Left lung (tissue), 14 donors: Measurements from ENCODE around the gene SPEM1. TPM values are rescaled to one million over a fixed set of nuclear protein-coding genes. Genes with fewer than 3 reads are reported as not detected.

ENCODE experiments used
- ATAC-seq: fragments of 200-7000 bp; cut with Tn5 transposase; one replicate; pipeline ENCODE4 v1.9.1; 2020; ENCODE audit warnings: moderate library complexity
- DNase-seq, 4 donors: peaks; one replicate each; pipeline ENCODE4 v3.0.0-alpha.2; 2013 to 2020
- H3K27ac ChIP-seq, 2 donors: fragments of 200-600 bp; sonication (generic) in 1 of 2; one replicate each; pipeline versions ENCODE4 v1.5.0 to v1.8.0; 2020 to 2021
- H3K27me3 ChIP-seq, 2 donors: fragments of 200-600 bp; sonication (generic) in 1 of 2; one replicate each; pipeline versions ENCODE4 v1.5.0 to v1.8.0; 2020 to 2021
- H3K36me3 ChIP-seq, 2 donors: fragments of 200-600 bp; sonication (generic) in 1 of 2; one replicate each; pipeline versions ENCODE4 v1.5.0 to v1.8.0; 2020 to 2021
- H3K4me1 ChIP-seq, 2 donors: fragments of 200-600 bp; one replicate each; pipeline ENCODE4 v1.8.0; 2021
- H3K4me3 ChIP-seq, 2 donors: fragments of 200-600 bp; sonication (generic) in 1 of 2; one replicate each; pipeline versions ENCODE4 v1.5.0 to v1.8.0; 2020 to 2021; ENCODE audit warnings: mild to moderate bottlenecking in 1 of 2
- H3K9me3 ChIP-seq, 2 donors: fragments of 200-600 bp; sonication (generic) in 1 of 2; one replicate each; pipeline versions ENCODE4 v1.5.0 to v1.8.0; 2020 to 2021
- intact Hi-C, 2 donors: fragments of 100-400 bp; cut with DNase I; formaldehyde crosslinking; loops; one replicate each; pipeline versions ENCODE4 v1.11.2 to v1.14.2; 2022
- long read RNA-seq, 12 donors: library from polyadenylated mRNA in 2 of 12; unstranded in 2 of 12; transcript quantifications; one replicate each; pipeline ENCODE4 v2.0.0 and lab custom pipeline, GENCODE V29; 2019 to 2026
- polyA plus RNA-seq, 6 donors: library from polyadenylated mRNA; unstranded; fragments of 120-200 nt; gene quantifications; one replicate each; pipeline ENCODE4 v1.2.1, GENCODE V29; 2013; ENCODE audit not compliant: insufficient read length in 6 of 6
- total RNA-seq, 2 donors: library from RNA; stranded (reverse); fragmentation: NEBNext Ultra II Directional; extraction: Animal tissue kit (Norgen Biotek cat#: 25700); gene quantifications; one replicate each; pipeline ENCODE4 v1.2.1, GENCODE V29; 2021
- TF ChIP-seq, protein P1 (sequence below), 2 donors: fragments of 200-600 bp; sonication (generic) in 1 of 2; IDR thresholded peaks; one replicate each; pipeline versions ENCODE4 v1.5.0 to v1.8.0; 2021; ENCODE audit warnings: antibody characterized with exemption in 2 of 2
- donor health status: DM: no; HTN: yes; CAD: no.
- donor health status: DM: no; HTN: no; CAD: no.

SPEM1 gene, protein sequence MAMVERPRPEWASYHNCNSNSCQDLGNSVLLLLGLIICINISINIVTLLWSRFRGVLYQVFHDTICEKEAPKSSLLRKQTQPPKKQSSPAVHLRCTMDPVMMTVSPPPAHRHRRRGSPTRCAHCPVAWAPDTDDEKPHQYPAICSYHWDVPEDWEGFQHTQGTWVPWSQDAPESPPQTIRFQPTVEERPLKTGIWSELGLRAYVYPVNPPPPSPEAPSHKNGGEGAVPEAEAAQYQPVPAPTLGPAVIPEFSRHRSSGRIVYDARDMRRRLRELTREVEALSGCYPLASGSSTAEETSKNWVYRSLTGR
- total RNA-seq (not detected), polyA plus RNA-seq (not detected)
- long read RNA-seq, donor 1 = 0 reads
- long read RNA-seq, donor 2 = 0 reads
- long read RNA-seq, donor 3 = 0 reads
- long read RNA-seq, donor 4 = 0 reads
- long read RNA-seq, donor 5 = 0 reads
- long read RNA-seq, donor 6 = 0 reads
- long read RNA-seq, donor 7 = 0 reads
- long read RNA-seq, donor 8 = 0 reads
- long read RNA-seq, donor 9 = 0 reads
- long read RNA-seq, donor 10 = 0 reads
- long read RNA-seq, donor 11 = 0 reads
- long read RNA-seq, donor 12 = 0 reads

DNA sequence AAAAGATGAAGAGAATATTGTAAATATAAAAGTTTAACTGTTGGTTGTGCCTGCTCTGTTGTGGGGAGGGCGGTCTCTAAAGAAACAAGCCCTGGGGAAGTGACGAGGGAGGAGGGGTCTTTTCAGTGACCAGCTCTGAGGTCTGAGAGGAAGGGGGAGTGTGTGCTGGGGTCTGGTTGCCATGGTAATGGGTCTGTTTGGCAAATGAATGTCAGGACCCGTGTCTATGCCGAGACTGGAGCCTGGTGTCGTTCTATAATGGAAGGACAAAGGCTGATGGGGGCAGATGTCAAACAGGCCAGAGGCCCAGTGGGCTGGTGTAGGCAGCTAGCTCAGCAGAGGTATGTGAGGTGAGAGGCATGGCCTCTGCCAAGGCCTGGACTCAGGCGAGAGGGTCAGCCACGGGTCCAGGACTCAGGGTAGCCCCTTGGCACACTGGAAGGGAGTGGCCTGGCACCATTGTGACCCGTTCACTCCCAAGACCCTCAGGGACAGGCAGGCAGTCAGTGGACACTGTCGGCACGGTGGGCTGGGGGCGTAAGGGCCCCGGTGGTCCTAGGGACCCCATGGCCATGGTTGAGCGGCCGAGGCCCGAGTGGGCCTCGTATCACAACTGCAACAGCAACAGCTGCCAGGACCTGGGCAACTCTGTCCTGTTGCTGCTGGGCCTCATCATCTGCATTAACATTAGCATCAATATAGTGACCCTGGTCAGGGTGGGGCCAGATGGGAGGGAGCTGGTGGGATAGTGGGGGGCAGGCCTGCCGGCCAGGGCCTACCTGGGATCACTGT, at the start of gene SPEM1:
TSS of gene SPEM1 (plus strand) at position 506 of the 792 bp plus-strand sequence. CDS start at position 567, 61 bp downstream.
- intact Hi-C loops = no loop called here
- ATAC-seq = no peak

DNA sequence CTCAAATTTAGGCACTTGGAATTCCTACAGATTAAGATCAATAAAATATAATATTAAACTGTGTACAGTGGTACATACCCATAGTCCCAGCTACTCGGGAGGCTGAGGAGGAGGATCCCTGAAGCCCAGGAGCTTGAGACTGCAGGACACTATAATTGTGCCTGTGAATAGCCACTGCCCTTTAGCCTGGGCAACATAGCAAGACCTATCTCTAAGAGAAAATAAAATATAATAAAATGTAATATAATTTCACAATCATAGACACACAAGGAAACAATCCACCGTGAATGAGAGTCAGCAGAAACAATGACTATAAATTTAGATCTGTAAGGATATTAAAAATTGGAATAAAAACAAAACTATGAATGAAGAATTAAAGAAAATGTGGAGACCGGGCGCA, 49.3 kb upstream of the SPEM1 start:
- DNase-seq (no peak), ATAC-seq (no peak)
- H3K4me1 ChIP-seq = no peaks in the 10 kb centered on the region

More for the DNA sequence above, at the start of gene SPEM1:
- Histone ChIP-seq H3K27me3 (no peaks in the 10 kb centered on the region), H3K27ac (no peak within 1 kb of the TSS), H3K4me1 (no peaks in the 10 kb centered on the region), H3K36me3 (peaks cover 0 to 4% of the 10 kb centered on the region in 2 donors), H3K4me3 (no peak within 1 kb of the TSS), H3K9me3 (no peaks in the 10 kb centered on the region)
- TF ChIP-seq, protein P1, sequence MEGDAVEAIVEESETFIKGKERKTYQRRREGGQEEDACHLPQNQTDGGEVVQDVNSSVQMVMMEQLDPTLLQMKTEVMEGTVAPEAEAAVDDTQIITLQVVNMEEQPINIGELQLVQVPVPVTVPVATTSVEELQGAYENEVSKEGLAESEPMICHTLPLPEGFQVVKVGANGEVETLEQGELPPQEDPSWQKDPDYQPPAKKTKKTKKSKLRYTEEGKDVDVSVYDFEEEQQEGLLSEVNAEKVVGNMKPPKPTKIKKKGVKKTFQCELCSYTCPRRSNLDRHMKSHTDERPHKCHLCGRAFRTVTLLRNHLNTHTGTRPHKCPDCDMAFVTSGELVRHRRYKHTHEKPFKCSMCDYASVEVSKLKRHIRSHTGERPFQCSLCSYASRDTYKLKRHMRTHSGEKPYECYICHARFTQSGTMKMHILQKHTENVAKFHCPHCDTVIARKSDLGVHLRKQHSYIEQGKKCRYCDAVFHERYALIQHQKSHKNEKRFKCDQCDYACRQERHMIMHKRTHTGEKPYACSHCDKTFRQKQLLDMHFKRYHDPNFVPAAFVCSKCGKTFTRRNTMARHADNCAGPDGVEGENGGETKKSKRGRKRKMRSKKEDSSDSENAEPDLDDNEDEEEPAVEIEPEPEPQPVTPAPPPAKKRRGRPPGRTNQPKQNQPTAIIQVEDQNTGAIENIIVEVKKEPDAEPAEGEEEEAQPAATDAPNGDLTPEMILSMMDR (IDR thresholded peaks at IDR 0.05) = no peak
- DNase-seq = peak in 3 of 4 donors; percentile 30 to 77 (median 61)

DNA sequence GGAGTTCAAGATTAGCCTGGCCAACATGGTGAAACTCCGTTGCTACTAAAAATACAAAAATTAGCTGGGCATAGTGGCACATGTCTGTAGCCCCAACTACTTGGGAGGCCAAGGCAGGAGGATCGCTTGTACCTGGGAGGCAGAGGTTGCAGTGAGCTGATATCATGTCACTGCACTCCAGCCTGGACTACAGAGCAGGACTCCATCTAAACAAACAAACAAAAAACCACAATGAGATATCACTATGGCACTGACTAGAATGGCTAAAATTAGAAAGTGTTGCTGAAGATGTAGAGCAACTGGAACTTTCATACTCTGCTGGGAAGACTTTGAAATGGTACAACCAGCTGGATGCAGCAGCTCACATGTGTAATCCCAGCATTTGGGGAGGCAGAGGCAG, 45.8 kb upstream of the SPEM1 start:
- Histone ChIP-seq H3K27me3 (no peaks in the 10 kb centered on the region), H3K4me1 (no peaks in the 10 kb centered on the region), H3K27ac (no peak overlapping the region), H3K9me3 (no peaks in the 10 kb centered on the region), H3K36me3 (no peaks in the 10 kb centered on the region), H3K4me3 (no peak overlapping the region)
- DNase-seq (no peak), ATAC-seq (no peak)
- TF ChIP-seq, protein P1 (IDR thresholded peaks at IDR 0.05) = no peak
- intact Hi-C loops = no loop called here

More for the DNA sequence above, 49.3 kb upstream of the SPEM1 start:
- Histone ChIP-seq H3K27ac (no peak overlapping the region), H3K4me3 (no peak overlapping the region), H3K27me3 (no peaks in the 10 kb centered on the region), H3K36me3 (no peaks in the 10 kb centered on the region), H3K9me3 (no peaks in the 10 kb centered on the region)
- TF ChIP-seq, protein P1 (IDR thresholded peaks at IDR 0.05) = no peak
- intact Hi-C loops = no loop called here

DNA sequence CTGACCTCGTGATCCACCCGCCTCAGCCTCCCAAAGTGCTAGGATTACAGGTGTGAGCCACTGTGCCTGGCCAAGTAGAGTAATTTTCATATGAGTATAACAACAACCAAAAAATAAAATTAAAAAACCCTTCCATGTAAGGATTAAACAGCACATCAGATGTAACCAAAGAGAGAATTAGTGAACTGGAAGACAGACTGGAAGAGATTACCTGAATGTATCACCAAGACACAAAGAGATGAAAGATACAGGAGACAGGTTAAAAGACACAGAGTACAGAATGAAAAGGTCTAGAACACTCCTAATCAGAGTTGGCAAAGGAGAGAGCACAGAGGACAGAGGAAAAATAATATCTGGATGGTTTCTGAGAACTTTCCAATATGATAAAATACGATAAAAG, 41.0 kb upstream of the SPEM1 start:
- TF ChIP-seq, protein P1 (IDR thresholded peaks at IDR 0.05) = no peak
- H3K36me3 ChIP-seq = no peaks in the 10 kb centered on the region
- DNase-seq (no peak), ATAC-seq (no peak)
- H3K9me3 ChIP-seq = no peaks in the 10 kb centered on the region
- intact Hi-C loops = no loop called here
- H3K4me3 ChIP-seq = no peak overlapping the region
- H3K27me3 ChIP-seq = peaks cover 3 to 47% of the 10 kb centered on the region in 2 donors
- H3K27ac ChIP-seq = no peak overlapping the region
- peaks cover 7 to 29% of the 10 kb centered on the region in 2 donors for H3K4me1 ChIP-seq
